ENCODE results near the gene NANS. TPM values are rescaled to one million over a fixed set of nuclear protein-coding genes. Genes with fewer than 3 reads are reported as not detected.
A peak's percentile ranks its signal among the peaks of the same experiment; 100 is the strongest.

Gene NANS
- total RNA-seq, 1 experiment from 2014 or later = 84.9 TPM

DNA sequence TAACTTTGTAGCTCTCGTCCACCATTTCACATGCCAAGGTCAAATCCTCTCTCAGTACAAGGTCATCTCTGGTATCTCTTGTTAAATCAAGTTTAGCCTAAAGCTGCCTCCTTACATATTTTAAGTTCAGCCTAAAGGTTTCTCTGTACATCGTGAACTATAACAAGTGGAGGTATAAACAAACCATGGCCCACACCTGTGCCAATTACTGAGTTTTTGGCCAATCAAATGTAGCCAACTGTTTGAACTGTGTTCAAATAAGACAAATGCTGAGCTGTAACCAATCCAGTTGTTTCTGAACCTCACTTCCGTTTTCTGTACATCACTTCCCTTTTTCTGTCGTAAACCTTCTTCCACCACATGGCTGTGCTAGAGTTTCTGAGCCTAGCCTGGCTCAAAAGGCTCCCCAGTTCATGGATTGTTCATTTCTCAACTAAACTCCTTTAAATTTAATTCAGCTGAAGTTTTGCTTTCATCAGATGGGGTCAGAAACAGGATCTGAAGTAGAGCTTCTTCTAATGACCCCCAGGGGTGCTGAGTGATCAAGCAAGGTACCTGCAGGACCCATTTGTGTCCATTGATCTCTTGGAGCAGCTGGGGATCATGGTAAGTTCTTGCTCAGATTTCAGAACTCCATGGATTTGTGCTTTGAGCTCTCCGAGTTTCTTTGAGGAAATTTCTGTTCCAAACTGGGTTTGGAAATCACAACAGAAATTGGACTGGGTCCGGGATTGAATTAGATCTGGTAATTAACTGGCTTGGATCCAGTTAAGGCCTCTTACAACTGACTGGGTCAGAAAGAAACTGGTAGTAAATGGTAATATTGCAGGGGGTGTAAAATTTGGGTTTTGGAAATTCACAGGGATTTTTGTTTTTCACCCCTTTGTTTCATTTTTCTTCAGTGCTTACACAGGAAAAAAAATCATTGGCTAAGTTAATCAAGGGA is 11.0 kb upstream of the NANS start:
- DNase-seq = peak in 1 of 2 experiments; percentile 84
- BruUV-seq (replicated peaks) = TSS peak; percentile 55
- Histone ChIP-seq H3K27me3 (ENCODE audit: insufficient read depth, low read depth) (no peaks in the 10 kb centered on the region), H3K4me3 (peak overlapping the region; percentile 73), H3K9me2 (ENCODE audit: insufficient read depth) (no peaks in the 10 kb centered on the region), H3K9me3 (ENCODE audit: insufficient read depth, low read depth) (no peaks in the 10 kb centered on the region), H3K79me2 (ENCODE audit: low read depth) (peaks cover 59% of the 10 kb centered on the region), H3K36me3 (ENCODE audit: low read depth) (peaks cover 28% of the 10 kb centered on the region; the same call in 1 of the 2 replicates), H3K4me1 (replicated peaks; ENCODE audit: insufficient read depth) (peaks cover 32% of the 10 kb centered on the region), H3K4me2 (peak overlapping the region; percentile 90), H3F3A (ENCODE audit: insufficient read depth, low read depth) (peaks cover 26% of the 10 kb centered on the region; the same call in 1 of the 2 replicates), H2AFZ (peak overlapping the region; percentile 83), H3K27ac (peak overlapping the region; percentile 68), H4K20me1 (ENCODE audit: insufficient read depth) (0 out of 2 replicates have a peak, but pooled peaks cover 4% of the 10 kb centered on the region)
- TF ChIP-seq EZH2 (IDR thresholded peaks at IDR 0.05; ENCODE audit: low read depth) (no peak), CTCF (conservative IDR thresholded peaks at IDR 0.05) (peak; percentile 32; the same call in 1 of the 2 replicates)
- ChIA-PET POLR2A (ENCODE audit: unreplicated experiment) (interaction anchor here (0.6 kb wide), 1 partner anchor 52 kb away, joined by 4 read pairs; no protein-coding TSS in a partner anchor), CTCF (no interaction called here)
- intact Hi-C loops (cut with micrococcal nuclease; ENCODE audit: unreplicated experiment) = no loop called here

DNA sequence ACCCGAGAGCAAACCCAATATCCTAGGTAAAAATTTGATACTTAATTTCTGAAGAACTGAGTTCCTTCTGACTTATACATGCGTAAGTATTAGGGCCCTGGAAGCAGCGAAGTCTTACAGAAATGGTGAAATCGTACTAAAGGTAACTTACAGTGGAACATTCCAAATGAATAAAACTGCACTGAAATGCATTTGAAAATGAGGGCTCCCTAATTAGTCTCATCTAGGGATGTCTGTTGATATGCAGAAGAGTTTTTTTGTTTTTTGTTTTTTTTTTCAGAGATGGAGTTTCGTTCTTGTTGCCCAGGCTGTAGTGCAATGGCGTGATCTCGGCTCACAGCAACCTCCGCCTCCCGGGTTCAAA is 10.4 kb upstream of the NANS start:
- intact Hi-C loops (cut with micrococcal nuclease; ENCODE audit: unreplicated experiment) = no loop called here
- Histone ChIP-seq H3F3A (ENCODE audit: insufficient read depth, low read depth) (peaks cover 30% of the 10 kb centered on the region; the same call in 1 of the 2 replicates), H3K36me3 (ENCODE audit: low read depth) (peaks cover 33% of the 10 kb centered on the region), H3K27ac (peak overlapping the region; percentile 68), H2AFZ (no peak overlapping the region), H3K79me2 (ENCODE audit: low read depth) (peaks cover 65% of the 10 kb centered on the region), H3K4me3 (peak overlapping the region; percentile 73), H3K4me1 (replicated peaks; ENCODE audit: insufficient read depth) (peaks cover 32% of the 10 kb centered on the region), H4K20me1 (ENCODE audit: insufficient read depth) (0 out of 2 replicates have a peak, but pooled peaks cover 9% of the 10 kb centered on the region), H3K9me3 (ENCODE audit: insufficient read depth, low read depth) (no peaks in the 10 kb centered on the region), H3K9me2 (ENCODE audit: insufficient read depth) (no peaks in the 10 kb centered on the region), H3K27me3 (ENCODE audit: insufficient read depth, low read depth) (no peaks in the 10 kb centered on the region), H3K4me2 (peak overlapping the region; percentile 90)
- DNase-seq = no peak
- POLR2A ChIA-PET (ENCODE audit: unreplicated experiment) = interaction anchor here (0.6 kb wide), 1 partner anchor 51 kb away, joined by 4 read pairs; no protein-coding TSS in a partner anchor
- BruUV-seq (replicated peaks) = no TSS peak
- TF ChIP-seq CTCF (conservative IDR thresholded peaks at IDR 0.05) (no peak), EZH2 (IDR thresholded peaks at IDR 0.05; ENCODE audit: low read depth) (no peak)
- CTCF ChIA-PET = no interaction called here

DNA sequence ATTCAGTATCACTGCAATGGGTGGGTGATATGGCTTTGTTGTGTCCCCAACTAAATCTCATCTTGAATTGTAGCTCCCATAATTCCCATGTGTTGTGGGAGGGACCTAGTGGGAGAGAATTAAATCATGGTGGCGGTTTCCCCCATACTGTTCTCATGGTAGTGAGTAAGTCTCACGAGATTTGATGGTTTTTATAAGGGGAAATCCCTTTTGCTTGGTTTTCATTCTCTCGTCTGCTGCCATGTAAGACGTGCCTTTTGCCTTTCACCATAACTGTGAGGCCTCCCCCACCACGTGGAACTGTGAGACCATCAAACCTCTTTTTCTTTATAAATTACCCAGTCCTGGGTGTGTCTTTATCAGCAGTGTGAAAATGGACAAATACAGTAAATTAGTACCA is 9.5 kb upstream of the NANS start:
- peaks cover 69% of the 10 kb centered on the region for H3K79me2 ChIP-seq (ENCODE audit: low read depth)
- no peaks in the 10 kb centered on the region for H3K9me3 ChIP-seq (ENCODE audit: insufficient read depth, low read depth)
- no peak overlapping the region for H3K27ac ChIP-seq
- no peak overlapping the region for H2AFZ ChIP-seq
- peaks cover 37% of the 10 kb centered on the region; the same call in 1 of the 2 replicates for H3F3A ChIP-seq (ENCODE audit: insufficient read depth, low read depth)
- no peaks in the 10 kb centered on the region for H3K27me3 ChIP-seq (ENCODE audit: insufficient read depth, low read depth)
- DNase-seq = no peak
- no peaks in the 10 kb centered on the region for H3K9me2 ChIP-seq (ENCODE audit: insufficient read depth)
- no TSS peak for BruUV-seq (replicated peaks)
- POLR2A ChIA-PET (ENCODE audit: unreplicated experiment) = no interaction called here
- CTCF ChIA-PET = no interaction called here
- peaks cover 32% of the 10 kb centered on the region for H3K4me1 ChIP-seq (replicated peaks; ENCODE audit: insufficient read depth)
- peaks cover 37% of the 10 kb centered on the region for H3K36me3 ChIP-seq (ENCODE audit: low read depth)
- TF ChIP-seq CTCF (conservative IDR thresholded peaks at IDR 0.05) = no peak
- TF ChIP-seq EZH2 (IDR thresholded peaks at IDR 0.05; ENCODE audit: low read depth) = no peak
- 0 out of 2 replicates have a peak, but pooled peaks cover 9% of the 10 kb centered on the region for H4K20me1 ChIP-seq (ENCODE audit: insufficient read depth)
- peak overlapping the region; percentile 90 for H3K4me2 ChIP-seq
- intact Hi-C loops (cut with micrococcal nuclease; ENCODE audit: unreplicated experiment) = no loop called here
- peak overlapping the region; percentile 73 for H3K4me3 ChIP-seq
